Measurements from ENCODE around the gene ENG.

- TF ChIP-seq CTCF (IDR thresholded peaks at IDR 0.05 in 2 of 3, conservative IDR thresholded peaks at IDR 0.05 in 1 of 3; ENCODE audit: borderline replicate concordance in 1 of 3, insufficient read depth in 1 of 3, low read depth in 2 of 3, low read length in 2 of 3) (peak in 2 of 3 experiments; percentile 87 to 96; a peak in 4 of 6 replicates), SIN3A (IDR thresholded peaks at IDR 0.05; ENCODE audit: low read depth) (no peak), EZH2phosphoT487 (IDR thresholded peaks at IDR 0.05; ENCODE audit: borderline replicate concordance) (no peak), POLR2A (IDR thresholded peaks at IDR 0.05; ENCODE audit: borderline replicate concordance, extremely low read depth, insufficient read depth, insufficient read length) (no peak), MAX (IDR thresholded peaks at IDR 0.05) (no peak), EZH2 (IDR thresholded peaks at IDR 0.05) (no peak), REST (IDR thresholded peaks at IDR 0.05; ENCODE audit: low read depth) (no peak), TCF7L2 (IDR thresholded peaks at IDR 0.05; ENCODE audit: borderline replicate concordance, extremely low read depth, insufficient read depth, insufficient read length) (no peak), ZNF274 (IDR thresholded peaks at IDR 0.05; ENCODE audit: low read depth, low read length) (no peak), FOSL1 (IDR thresholded peaks at IDR 0.05; ENCODE audit: low read depth) (no peak)
These were observed 15.1 kb upstream of the ENG start for GRCh38 chr9:127869310-127870152.
